Stimulated activated CD8-positive, alpha-beta memory T cell treated with anti-CD3 and anti-CD28 coated beads, Interleukin-4, amount 100 ng/mL, for 24 hours (primary cell): ENCODE measurements around the gene RASGEF1B.

Experiments
- DNase-seq: peaks from one replicate; pipeline ENCODE4 v3.0.0-alpha.2; 2020; ENCODE audit warnings: low read depth

The RASGEF1B gene

DNA sequence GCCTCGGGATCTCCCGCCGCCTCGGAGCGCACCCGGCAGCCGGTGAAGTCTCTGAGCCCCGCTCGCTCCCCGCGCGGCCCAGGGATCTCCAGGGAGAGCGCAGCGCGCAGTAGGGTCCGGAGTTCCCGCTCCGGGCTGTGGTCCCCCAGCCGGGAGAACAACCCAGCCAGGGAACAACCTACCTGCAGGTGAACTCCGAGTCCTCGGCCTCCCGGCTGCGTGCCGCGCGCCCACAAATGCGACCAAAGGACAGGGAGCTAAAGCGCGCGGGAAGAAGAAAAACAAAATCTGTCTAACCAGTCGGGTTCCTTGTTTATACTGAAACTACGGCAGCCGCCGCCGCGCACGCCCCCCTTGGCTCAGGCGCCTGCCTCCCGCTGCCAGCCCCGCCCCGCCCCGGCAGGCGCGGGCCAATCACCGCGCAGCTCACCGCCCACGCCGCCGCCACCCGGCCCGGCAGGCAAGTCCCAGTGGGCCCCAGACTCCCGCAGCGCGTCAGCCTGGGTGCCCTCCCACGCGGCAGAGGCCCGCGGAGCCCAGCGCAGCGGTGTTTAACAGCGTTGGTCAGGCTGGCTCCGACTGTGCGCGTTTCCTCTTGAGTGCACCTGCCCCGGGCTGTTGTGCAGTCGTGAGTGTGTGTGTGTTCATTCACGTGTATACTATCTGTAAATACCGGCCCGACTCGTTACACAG, at the start of gene RASGEF1B:
Gene RASGEF1B, minus strand, starts transcription at position 320 of the 693 bp plus-strand sequence. CDS start 12,399 bp downstream, outside the sequence.
- peak; percentile 95 for DNase-seq

GRCh38 chr4:81519856-81520255, 48.1 kb upstream of the RASGEF1B start:
- DNase-seq = no peak

GRCh38 chr4:81519427-81519773, 47.7 kb upstream of the RASGEF1B start:
- DNase-seq = no peak

- no peak for DNase-seq
Measured at GRCh38 chr4:81518762-81519426, 47.2 kb upstream of the RASGEF1B start.

DNA sequence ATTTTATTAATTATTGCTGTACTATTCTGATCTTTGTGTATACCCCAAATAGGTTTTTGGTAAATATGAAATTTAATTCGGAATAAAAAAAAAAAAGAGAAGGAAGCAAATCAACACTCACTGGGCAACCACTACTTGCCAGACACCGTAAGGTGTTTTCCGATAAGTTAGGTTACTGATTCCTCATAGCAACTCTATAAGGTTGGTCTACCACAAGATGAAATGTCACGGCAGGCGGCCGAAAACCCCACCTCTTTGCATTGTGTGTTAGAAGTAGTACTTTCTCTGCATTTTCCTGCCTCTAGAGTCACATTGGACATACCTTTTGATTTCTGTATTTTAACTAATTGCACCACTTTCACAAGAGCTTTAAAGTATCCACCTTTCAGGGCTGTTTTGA, 44.5 kb upstream of the RASGEF1B start:
- no peak for DNase-seq

GRCh38 chr4:81512757-81513501, 41.2 kb upstream of the RASGEF1B start:
- DNase-seq = no peak

DNA sequence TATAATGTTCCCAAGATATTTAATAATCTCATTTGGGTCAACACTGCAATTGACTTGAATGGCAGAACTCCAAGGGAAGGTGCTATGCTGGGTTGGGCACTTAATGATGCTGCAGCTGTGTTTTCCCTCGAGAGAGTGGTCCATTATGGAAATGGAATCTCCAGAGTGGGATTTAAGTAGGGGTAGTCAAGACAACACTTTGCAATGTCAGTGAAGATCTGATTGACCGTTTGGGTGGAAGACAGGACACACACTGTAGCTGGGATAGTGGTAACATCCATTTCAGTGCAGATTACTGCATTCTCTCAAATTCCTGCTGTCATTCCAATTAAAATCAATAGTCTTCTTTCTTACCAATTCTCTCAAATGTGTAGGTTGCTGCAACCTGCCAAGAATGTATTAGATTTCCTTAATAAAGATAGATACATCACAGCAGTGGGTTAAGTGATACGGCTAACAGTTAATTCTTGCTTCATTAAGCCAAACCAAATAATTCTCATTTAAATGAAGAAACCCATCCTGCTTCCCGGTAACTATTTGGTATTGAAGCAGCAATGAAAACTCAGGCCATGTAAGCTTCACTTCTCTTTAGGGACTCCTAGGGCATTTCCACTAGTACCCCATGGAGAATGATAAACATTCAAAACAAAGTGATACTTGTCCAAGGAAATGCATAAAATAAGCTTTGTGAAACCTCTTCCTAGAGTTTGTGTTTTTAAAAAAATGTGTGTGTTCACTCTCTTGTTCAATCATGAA, 40.5 kb upstream of the RASGEF1B start:
- no peak for DNase-seq

- DNase-seq = no peak
Measured at GRCh38 chr4:81510643-81511178, 39.0 kb upstream of the RASGEF1B start.

DNA sequence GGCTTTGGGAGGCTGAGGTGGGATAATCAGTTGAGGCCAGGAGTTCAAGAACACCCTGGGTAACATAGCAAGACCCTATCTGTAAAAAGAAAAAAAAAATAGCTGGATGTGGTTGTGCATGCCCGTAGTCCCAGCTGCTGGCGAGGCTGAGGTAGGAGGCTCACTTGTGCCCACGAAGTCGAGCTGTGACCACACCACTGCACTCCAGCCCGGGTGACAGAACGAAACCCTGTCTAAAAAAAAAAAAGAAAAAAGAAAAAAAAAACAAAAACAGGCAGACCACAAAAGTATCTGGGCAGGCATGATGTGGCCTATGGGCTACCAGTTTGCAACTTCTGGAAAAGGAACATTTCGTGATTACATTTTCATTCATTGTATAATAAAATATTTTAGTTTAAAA, 38.1 kb upstream of the RASGEF1B start:
- no peak for DNase-seq

DNA sequence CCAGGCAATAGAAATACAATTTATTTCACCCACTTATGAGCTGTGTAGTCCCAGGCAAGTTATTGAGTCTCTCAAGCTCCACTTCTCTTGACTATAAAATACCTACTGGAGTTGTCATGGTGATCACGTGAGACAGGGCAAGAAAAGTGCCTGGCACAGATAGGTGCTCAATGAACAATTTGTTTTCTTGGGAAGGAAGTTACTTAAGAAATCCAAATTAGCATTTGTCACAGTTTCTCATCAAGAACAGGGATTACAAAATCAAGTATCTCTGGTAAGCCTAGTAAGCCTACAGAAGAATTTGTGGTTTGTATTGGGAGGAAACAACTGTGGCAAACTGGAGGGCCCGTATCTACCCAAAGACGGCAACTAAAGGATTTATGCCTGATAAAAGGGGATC, 37.5 kb upstream of the RASGEF1B start:
- no peak for DNase-seq

DNA sequence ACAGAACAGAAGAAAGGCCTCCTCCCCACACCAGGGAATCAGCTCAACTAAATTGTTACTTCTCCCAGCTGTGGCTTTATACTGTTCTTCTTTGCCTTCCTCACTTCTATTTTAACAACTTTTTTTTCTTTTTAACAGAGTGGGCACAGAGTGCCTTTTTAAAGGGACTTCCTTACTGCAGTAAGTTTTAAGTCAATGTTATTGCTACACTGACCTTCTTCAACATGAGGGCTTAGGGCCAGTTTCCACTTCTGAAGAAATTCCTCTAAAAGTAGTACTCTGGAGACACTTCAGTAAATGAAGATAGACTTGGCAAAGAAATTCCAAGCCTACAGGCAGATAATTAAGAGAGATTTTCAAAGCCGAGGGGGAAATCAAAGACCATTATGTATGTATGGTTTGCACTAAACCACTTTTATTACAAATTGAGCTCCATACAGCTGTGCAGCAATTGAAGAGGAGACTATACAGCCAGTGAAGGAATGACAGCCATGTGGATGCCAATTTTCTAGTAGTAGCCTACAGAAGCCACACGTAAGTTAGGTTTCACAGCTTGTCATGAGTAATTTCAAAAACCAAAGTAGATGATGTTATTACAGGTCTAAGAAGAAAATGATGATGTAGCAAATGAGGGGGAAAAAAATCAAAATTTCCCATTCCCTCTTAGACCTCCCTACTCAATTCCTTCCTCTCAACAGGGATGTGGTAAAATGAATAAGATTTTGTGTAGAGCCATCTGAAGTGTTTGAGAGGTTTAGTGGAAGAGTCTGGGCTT, 36.9 kb upstream of the RASGEF1B start:
- no peak for DNase-seq

DNA sequence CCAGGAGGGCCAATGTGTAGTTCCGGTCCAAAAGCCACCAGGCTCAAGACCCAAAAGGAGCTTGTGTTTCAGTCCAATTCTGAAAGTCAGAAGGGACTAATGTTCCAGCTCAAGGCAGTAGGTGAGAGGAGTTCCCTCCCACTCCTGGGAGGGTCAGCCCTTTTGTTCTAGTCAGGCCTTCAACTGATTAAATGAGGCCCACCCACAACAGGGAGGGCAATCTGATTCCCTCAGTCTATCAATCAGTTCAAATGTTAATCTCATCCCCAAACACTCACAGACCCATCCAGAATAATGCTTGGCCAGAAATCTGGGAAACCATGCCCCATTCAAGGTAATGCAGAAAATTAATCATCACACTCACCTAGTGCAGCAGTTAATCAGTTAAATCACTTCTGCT, 35.8 kb upstream of the RASGEF1B start:
- no peak for DNase-seq

DNA sequence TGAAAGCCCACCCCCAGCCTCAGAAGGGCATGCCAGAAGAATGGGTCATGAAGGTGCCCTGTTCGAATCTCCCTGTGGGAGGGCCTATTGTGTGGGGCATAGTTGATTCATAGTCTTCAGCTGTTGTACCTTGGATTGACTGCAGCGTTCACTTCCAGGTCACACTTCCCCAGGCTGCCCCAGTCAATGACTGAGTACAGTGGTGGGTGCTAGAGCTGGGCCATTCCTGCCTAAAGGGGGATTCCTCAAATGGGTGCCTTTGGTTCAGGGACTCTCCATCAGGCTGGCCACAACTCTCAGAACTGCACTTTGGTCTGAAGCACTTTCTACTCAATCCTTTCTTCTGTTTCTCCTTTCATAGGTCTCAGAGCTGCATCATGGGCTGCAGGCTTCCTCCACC, 35.0 kb upstream of the RASGEF1B start:
- DNase-seq = no peak

GRCh38 chr4:81505726-81506125, 34.0 kb upstream of the RASGEF1B start:
- no peak for DNase-seq

DNA sequence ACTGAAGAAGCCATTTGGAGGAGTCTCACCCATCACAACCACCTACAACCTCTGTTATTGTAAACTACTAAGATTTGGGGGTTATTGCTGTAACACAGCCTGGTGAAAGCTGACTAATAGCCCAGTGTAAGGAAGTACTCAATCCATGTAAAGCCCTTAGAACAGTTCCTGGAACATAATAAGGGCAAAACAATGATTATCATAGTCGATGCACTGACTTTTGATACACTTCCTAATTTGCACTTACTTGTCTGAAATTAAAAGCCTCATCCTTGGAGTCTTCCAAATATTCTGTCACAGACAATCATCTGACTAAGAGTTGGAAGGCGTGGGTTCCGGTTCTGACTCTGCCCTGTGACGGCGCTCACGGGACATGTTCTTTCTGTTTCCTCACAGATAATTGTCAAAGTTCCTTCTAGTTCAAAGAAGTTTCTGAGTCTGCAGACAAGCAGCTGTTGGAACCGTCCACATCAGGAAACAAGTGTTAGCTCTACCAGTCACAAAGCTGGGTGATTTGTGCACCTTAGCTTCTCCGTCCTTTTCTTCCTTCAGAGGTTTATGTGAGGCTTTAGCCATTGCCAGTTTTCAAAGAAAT, 33.4 kb upstream of the RASGEF1B start:
- peak; percentile 34 for DNase-seq

- DNase-seq = no peak
Measured at GRCh38 chr4:81504112-81505003, 32.7 kb upstream of the RASGEF1B start.

DNA sequence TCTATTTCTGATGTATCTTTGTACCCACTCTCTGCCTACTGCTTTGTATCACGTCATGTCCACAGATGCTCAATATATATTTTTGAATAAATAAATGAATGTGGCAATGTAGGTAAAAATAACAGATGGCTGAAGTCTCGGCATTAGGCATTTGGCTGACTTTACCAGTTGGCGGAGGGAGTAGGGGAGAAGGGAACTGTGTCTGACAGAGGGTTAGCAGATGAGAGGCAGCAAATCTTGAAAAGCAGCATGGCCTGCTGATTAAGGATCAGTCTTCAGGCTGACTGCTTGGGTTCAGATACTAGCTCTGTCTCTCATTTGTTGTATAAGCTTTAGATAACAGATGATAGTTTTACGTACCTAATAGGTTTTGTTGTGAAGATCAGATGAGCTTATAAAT, 31.9 kb upstream of the RASGEF1B start:
- no peak for DNase-seq

GRCh38 chr4:81502564-81502963, 30.9 kb upstream of the RASGEF1B start:
- DNase-seq = no peak

DNA sequence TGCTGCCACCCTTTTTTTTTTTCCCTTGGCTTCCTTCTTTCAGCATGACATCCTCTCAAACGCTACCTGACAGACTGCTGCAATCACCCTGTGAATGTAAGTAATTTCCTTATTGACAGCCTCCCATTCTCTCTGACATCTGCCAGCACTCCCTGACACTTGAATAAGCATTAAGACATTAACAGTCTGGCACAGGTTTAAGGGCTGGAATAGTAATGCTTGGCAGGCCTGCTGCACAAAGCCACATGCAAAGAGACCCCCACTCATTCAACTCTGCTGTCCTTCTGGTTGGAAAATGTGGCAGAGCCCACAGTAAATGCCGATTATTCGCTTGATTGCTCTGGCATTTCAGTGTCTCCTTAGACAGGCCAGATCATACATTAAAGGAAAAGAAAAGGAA, 28.1 kb upstream of the RASGEF1B start:
- no peak for DNase-seq

DNA sequence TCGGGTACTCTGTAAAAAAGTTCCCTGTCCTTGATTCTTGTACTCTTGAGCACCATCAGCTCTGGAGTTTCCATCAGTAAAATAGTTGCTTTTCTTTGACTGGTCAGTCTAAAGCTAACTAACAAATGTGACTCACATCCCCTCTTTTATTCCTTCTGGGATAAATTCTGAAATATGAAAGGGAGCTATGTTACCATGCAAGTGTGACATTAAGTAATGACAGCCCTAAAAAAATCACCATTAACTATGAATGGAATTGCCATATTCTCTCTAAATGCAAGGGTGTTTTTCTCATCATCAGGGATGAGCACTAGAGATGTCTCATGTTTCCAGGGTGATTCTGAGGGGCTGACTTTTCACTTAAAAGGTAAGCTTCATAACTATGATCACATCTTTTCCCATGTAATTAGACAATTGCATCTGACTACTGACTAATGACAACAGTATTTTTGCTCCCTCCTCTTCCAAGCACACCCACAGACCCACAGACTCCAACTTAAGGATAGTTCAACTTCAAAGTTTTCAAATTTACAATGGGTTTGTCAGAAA, 26.9 kb upstream of the RASGEF1B start:
- DNase-seq = no peak
